ENCODE measurements around the gene DYNC1I1.
"Not testable (repeated sequence)": the region's sequence is repeated elsewhere in the genome, so short reads cannot be mapped to it uniquely, and the experiment has no call there.

DYNC1I1 gene

DNA sequence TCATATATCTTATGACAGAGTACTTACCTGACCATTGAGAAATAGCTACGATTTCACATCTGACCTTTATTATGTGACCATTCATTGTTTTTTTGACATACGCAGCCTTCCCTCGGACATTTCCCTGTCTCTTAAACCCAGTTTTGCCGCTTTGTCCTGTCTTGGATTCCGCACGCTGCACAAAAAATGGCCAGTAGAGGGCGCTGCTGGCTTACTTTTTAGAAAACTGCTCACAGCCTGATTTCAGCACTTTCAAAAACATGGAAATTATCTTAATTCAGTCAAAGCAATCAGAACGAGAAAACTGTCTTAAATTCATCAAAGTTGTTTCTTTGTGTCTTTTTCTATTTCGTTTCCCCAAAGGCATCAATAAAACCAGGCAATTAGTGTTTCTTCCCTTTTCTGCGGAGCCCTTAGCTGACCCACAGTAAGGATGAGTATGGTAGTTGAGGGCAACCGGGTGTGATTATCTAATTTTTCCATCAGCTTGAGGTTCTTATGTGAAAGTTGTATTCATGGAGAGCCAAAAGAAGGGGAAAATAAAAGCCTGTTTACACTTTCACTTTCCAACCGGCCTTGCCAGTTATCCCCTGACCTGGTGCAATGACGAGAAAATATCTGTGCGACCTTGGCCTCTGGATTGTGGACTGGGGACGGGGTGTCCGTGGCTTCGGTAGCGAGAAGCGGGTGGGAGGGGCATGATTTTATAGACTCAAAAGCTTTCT is 144.4 kb downstream of the DYNC1I1 start:
- peak; percentile 60 for DNase-seq

DNA sequence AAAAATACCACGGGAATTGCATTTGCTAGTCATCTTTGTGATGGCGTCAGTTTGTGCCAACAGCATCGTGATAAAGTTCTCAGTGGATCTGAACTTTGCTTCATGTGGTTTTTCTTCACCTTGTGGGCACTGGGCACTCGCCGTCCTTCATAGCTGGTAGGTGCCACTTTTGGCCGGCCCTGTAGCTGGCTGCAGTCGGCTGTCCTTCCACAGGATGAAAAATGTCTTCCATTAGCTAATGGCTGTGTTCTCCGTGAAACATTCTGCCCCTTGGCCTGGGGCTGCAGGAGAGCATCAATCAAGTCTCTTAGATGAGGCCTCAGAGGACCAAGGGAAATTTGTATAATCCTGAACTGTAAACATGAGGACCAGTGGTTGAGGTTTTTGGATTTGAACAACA is 145.3 kb downstream of the DYNC1I1 start:
- no peak for DNase-seq

DNA sequence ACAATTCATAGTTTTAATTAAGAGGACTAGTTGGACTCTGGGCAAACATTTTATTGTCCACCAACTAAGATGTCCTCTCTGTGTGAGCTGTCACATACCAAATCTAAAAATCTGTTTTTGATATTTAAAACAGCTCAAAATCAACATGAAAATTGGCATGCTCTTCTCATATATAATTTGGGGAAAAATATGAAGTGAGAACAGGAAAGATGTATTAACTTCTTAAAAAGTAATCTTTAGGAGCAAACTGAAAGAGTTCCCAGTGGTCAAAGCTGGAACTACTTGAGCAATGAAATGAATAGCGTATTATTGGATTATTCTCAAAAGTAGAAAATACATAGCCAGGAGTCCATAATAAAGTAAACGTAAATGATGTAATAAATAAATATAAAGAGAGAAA is 147.2 kb downstream of the DYNC1I1 start:
- no peak for DNase-seq

DNA sequence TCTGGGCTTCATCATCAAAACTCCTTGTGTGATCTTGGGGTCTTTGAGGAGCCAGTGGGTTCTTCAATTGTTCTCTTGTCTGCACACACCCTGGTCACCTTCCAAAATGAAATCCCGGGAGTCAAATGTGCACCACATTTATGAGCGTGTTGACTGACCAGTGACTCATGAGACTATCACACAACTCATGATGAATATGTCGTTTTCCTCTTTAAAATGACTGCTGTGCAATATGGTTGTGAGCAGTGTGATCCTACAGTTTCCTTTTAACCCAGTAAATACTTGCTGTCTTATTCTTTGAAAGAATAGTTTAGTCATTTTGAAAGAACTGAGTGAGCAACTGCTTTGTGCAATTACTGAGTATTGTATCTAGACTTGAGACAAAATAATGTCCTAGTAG is 149.2 kb downstream of the DYNC1I1 start:
- DNase-seq = no peak

DNA sequence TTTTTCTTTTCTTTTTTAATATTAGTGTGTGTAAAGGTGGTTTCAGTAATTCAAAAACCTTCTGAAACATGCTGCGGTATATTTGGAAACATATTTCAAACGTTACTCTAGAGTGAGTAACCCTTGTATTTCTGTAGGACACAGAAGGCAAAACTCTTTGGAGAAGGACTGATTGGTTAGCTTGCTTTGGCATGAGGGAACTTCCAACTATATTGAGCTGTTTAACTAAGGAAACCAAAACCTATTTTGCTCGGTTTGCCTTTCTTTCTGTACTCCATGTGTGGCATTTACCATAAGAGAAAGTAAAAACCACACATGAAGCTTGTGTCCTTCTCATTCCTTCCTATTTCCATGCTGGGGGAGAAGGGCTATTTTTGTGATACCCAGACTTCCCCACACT is 149.8 kb downstream of the DYNC1I1 start:
- no peak for DNase-seq

DNA sequence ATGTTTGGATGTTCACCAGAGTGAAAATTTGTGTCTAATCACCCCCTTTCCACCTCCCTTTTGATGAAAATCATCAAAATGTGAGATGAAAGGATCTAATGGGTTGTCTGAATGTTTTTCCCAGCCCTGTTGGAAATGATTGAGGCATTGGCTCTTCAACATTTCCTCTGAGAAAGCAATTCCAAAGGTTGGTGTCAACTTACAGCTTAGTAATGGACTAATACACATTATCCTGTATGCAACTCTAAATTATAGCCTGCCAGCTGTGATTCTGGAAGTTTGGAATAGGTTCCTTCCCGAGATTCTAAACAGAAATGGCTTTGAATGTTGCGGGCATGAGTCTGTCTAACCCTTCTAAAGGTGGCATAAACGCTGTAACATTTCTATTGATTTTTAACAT is 152.9 kb downstream of the DYNC1I1 start:
- DNase-seq = peak; percentile 10

DNA sequence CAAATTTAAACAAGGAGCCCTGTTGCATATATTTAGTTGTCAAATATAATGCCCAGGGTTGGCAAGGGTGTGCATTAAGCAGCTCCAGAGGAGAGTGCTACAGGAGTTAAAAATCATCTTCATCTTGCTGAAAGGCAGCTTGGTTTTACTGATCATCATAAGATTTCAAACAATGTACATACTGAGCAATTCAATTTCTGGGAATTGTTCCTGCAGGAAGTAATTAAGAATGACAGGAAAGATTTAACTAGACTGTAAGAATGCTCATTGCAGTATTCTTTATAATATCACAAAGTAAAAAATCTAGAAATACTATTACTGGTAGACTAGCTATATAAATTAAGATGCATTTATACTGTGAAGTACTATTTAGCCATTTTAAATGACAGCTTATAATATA is 153.6 kb downstream of the DYNC1I1 start:
- DNase-seq = no peak

DNA sequence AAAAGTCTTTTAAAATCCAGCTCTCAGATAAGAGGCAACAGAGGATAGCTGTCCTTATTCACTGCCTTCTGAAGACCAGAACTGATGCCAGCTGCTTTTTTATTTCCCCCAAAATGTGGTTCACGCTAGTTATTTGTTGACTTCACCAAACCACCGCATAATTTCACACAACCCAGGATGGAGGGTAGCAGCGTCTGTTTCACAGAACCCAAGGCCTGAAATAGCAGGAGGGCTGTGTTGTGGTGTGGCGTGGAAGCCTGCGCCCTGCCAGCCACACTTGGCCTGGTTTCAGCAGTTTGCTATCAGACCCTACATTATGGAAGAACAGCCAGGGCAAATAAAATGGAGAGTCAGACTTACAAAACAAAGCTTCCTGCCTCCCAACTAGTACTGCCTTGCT is 155.4 kb downstream of the DYNC1I1 start:
- DNase-seq = no peak

DNA sequence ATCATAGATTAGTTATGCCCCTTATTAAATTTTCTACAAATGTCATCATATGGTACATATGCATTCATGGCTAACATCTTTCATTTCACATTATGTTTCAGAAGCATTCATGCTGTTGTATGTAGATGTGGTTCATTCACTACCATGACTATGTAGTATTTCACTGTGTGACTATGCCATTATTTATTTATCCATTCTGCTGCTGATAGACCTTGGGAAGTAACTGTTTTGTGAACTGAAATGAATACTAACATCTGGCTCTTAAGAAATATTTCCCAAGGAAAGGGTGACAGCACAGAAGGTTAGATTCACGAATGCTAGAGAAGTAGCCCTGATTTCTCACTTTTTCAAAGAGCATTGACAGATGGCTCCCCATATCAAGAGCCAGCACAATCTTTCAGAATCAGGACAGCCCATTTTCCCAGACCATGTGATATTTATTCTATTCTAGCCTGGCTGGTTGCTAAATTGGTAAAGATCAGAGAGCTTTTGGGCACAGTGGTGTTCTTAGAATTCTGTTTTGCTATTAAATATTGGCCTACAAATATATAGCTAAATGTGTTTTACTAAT is 157.4 kb downstream of the DYNC1I1 start:
- DNase-seq = no peak

DNA sequence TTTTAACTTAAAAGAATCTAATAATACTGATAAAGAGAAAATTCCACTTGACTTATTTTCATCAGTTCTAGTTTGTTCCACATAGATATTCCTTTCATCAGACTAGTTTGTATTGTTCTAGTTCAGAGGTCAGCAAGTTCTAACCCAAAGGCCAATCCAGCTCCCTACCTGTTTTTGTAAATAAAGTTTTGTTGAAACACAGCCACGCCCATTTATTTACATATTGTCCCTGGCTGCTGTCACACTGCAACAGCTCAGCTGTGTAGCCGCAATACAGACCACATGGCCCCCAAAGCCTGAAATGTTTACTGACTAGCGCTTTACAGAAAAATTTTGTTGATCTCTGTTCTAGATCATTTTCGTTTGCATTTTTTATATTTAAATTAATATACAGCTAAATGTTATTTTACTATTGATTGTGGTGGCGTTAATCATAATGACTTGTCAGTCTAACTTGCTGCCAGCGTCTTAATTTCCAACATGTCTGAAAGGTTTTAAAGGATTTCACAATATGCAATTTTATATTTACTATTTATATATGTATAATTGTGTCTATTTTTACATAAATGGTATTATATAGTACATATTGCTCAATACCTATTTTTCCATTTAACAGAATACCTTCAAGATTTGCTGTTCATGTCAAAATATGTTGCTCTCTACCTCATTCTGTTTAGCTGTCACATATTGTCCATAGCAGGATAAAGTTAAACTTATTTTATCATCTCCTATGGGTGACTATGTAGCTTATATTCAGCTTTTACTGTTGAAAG is 159.3 kb downstream of the DYNC1I1 start:
- DNase-seq = no peak

DNA sequence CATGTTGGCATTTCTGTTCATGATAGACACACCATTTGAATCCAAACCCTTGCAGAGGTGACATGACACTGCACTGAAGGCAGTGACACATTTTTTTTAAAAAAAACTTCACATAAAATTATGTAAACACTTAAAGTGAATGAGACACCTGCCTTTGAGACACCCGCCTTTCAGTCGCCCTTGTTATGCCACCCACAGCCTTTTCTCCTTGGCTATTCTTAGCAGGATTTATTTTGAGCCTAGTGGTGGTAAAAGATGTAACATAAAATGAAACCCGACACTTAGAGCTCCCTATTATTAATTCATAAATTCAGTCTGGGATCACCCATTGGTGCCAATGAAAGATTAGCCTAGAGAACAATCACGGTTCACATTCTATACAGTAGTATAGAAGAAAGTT is 161.3 kb downstream of the DYNC1I1 start:
- peak; percentile 80 for DNase-seq

DNA sequence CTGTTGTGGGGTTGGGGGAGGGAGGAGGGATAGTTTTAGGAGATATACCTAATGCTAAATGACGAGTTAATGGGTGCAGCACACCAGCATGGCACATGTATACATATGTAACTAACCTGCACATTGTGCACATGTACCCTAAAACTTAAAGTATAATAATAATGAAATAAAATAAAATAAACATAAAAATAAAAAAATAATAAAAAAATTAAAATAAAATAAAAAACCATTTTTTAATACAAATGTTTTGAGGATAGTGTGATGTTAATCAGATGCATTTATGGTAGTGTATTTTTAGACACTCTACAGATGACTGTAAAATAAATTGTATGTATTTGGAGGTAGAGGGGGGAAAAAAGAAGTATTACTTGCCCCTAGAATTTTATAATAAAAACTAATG is 172.5 kb downstream of the DYNC1I1 start:
- DNase-seq = not testable (repeated sequence)

DNA sequence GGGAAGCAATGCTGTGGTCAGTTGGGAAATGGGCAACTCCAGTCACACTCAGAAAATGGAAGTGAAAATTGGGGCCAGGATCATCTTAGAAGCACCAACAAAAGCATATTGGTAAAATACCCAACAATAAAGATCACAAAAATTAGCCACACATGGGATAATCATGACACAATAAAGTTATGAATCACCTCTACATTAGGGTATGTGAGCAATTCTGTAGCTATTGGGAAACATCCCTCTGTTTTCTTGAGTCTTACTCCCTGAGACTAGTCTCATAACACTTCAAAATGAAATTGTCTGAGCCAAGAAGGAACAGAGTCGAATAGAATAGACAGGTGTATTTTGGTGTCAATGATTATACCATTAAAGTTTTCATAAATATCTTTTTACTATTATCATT is 178.3 kb downstream of the DYNC1I1 start:
- no peak for DNase-seq

DNA sequence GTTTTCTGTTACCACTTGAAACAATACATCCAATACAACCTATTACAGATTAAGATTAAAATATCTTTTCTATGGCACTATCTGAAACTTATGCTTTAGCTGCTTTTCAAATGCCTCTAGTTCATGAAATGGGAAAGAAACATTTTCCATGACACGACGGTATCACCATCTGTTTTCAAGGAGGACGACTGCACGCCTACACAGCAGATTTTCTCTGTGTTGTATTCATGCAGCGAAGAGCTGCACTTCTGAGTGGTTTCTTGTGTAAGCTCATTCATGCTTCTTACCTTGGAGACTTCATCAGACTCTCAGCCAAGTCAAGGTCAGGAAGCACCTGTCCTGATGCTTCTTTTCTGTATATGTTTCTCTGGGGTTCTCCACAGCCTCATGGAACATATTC is 179.2 kb downstream of the DYNC1I1 start:
- no peak for DNase-seq

DNA sequence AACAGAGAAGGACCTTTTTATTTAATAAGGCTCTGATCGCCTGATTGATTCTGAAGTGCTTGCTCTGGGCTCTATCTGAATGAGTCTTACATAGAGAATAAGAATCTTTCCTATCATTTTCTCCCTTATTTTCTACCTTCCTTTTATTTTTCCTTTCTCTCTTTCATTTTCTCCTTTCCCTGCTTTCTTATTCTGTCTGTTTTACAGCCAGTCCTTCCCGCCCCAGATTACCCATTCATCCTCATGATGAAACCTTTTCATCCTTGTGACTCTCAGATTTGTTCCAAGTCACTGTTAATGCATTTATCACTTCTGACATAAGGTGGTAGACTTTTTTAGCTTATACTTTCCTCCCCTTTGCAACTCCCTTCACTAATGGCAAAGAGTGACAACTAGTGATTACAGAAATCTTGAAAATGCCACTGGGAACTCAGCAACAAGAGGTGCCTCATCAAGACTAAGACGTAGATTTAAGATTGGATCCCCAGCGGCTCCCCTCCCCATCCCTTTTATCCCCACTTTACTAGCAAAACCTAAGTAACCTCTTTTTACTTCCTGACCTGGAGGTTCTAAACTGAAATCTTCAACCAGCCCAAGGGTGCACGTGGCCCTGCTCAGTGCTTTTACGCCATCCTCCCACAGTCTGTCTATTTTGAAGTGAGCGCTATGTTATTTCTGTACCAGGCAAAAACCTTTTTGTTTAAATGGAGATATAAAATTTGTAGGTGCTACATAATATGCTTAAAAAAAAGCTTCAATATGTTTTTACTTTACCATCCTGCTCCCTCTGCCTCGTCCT is 179.8 kb downstream of the DYNC1I1 start:
- no peak for DNase-seq

DNA sequence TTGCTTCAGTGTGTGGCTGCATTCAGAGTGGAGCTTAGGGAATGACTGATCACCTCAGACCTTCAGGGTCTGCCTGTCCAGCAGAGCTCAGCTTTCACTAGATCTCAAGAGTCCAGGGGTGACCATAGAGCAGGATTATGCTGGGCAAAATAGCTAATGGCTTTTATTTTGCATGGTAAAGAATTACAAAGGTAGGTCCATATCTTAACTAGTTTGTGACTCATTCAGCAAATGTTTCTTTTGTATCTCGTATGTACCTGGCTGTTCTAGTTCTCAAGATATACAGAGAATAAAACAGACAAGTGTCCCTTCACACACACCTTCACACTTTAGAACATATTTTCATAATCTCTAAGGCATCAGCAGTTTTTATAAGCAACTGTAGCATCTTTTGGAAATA is 180.5 kb downstream of the DYNC1I1 start:
- DNase-seq = no peak

DNA sequence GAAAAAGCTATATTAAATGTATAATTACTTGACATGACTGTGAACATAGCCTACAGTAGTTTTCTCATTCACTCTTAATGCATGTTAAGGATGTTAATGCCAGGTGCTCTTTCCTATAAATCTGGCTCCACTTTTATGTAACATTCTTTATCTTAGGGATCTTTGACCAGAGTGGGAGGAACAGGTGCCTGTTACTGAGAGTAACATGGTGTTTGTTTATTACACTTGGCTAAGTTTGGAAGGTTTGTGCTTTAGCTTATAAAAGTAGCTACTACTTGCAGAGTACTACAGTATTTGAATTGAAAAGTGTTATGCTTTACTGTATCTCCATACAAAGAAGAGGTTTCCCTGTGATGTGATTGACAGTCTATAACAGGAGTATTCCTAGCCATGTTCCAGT is 183.4 kb downstream of the DYNC1I1 start:
- DNase-seq = no peak

DNA sequence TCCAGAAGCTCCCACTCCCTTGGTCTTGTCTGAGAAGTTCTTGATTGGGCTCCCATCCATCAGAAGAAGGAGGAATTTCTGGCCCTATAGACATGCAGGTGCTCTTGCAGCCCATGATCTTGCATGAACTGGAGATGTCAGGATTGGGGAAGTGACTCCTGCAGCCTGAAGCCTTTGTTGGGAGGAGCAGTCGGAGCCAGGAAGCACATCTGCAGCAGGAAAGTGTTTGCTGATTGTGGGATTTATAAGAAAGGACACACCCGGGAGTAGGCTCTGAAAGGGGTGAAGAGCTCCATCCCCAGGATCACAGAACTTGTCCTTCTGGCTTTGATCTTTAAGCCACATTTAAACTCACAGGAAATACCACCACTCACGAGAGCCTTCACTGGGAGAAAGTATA is 185.2 kb downstream of the DYNC1I1 start:
- DNase-seq = no peak

DNA sequence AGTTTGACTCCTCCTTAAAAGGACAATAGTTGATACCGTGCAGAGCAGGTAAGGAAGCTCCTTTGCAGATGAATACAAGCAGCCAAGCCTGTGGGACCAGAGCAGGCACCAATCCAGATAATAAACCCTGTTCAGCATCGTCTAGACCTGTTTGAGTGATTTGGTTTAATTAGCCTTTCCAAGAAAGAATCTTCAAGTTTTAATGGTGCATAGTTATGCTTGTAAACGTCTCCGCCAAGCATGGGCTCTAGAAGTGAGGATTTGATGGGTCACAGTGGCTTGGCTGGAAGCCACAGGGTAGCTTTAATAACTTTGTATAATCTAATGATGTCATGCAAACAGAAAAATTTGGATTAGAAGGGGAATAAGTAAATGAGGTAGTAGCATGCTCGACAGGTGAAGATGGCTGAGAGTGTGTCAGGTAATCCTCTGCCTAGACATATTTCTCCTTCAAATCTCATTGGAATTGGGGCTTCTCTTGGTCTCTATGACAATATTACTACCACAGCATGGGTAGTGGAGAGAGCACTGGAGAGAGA is 188.4 kb downstream of the DYNC1I1 start:
- DNase-seq = no peak

DNA sequence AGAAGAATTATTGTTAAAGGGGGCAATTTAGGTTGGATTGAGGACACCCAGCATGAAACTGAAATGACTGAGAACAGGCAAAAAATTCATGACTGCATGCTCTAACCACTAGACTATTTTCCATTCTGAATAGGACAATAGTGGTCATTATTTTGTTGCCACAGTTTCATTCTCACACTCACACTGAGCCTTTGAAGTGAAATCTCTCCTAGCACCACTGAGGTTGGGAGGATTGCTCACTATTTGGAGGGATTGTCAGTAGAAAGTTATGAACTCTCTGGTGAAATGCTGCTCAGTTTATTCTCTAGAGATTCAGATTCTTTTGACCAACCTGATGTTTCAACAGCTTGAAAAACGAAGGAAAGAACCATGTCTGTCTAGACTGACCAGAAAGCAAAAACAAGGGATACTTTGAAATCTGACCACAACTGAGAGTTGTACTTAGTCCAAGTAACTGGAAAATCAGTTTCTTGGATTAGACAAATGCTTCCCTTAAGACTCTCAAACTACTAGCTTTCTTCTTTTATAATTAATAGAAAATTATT is 191.2 kb downstream of the DYNC1I1 start:
- no peak for DNase-seq

DNA sequence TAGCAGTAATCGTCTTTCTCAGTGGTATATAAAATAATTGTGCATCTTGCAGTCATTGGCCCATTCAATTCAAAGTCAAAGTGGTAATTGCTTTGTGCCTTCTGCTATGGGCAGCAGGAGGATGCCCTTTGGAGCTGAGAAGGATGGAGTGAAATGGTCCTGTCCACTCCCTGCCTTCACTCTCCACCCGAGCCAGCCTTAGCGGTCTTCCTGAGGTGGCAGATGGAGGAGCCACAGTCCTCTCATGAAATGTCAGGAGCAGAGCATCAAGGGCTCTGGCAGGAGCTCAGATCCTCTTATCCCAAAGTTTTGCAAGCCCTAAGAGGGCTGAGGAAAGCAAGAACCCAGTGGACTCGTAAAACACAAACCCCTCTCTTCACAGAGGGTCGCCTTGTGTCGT is 199.4 kb downstream of the DYNC1I1 start:
- no peak for DNase-seq

DNA sequence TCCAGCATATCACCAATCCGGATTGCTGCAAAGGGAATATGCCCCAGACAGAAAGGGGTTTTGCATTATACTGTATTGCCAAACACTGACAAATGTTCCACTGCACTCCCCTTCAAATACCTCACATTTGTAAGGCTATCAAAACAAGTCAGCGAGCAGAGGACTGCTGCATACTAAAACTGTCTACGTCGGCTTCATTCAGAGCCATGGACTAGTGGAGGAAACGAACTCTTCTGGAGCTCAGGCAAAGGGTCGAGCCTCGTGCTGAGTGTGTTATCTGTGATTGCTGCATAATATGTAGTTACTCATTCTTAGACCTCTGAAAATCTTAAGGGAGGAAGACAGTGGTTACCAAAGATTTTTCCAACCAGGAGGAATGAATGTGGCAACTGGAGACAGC is 200.2 kb downstream of the DYNC1I1 start:
- no peak for DNase-seq

DNA sequence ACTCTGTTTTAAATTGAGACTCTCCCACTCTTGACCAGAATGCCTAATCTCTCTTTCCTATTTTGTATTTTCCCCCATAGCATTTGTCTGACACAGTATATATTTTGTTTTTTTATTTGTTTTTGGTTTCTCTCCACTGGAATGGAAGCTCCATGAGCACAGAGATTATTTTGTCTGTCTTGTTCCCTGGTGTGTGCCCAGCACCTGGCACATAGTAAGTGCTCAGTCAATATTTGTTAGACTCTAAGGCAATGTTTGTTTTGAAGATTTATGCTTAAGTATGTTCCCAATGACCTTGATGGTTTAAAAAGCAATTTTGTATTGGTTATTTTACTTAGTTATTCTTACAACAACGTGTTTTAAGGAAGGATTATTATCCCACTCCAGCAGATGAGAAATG is 201.8 kb downstream of the DYNC1I1 start:
- DNase-seq = no peak
